ENCODE data around the gene SLC47A2.

GRCh38 chr17:19750020-19750572 lies 33.7 kb upstream of the SLC47A2 start:
- TF ChIP-seq CTCF (IDR thresholded peaks at IDR 0.05), result no peak
- no peak for TF ChIP-seq ZFX (IDR thresholded peaks at IDR 0.05; ENCODE audit: borderline replicate concordance)
